Skeletal muscle tissue (tissue), 4 donors: ENCODE data around the gene UGT1A4. TPM values are rescaled to one million over a fixed set of nuclear protein-coding genes. Genes with fewer than 3 reads are reported as not detected.

Experiments
- H3K27ac ChIP-seq: one replicate; pipeline ENCODE4 v1.7.0; 2013; ENCODE audit warnings: mild to moderate bottlenecking, low read depth, low read length, inconsistent platforms
- H3K27me3 ChIP-seq, 3 donors: one replicate each; pipeline ENCODE4 v1.7.0; 2013; ENCODE audit warnings: low read length in 3 of 3; ENCODE audit not compliant: control insufficient read depth in 3 of 3, insufficient read depth in 3 of 3
- H3K36me3 ChIP-seq, 3 donors: one replicate each; pipeline ENCODE4 v1.7.0; 2013; ENCODE audit warnings: low read length in 3 of 3; ENCODE audit not compliant: control insufficient read depth in 3 of 3, insufficient read depth in 3 of 3
- H3K4me1 ChIP-seq, 3 donors: one replicate each; pipeline ENCODE4 v1.7.0; 2013; ENCODE audit warnings: low read length in 3 of 3, mild to moderate bottlenecking in 3 of 3; ENCODE audit not compliant: control insufficient read depth in 3 of 3, insufficient read depth in 3 of 3
- H3K4me3 ChIP-seq, 3 donors: one replicate each; pipeline ENCODE4 v1.7.0; 2013; ENCODE audit warnings: low read length in 3 of 3
- H3K9ac ChIP-seq, 3 donors: one replicate each; pipeline ENCODE4 v1.7.0; 2013; ENCODE audit warnings: low read length in 3 of 3, mild to moderate bottlenecking in 3 of 3, moderate library complexity in 2 of 3, low read depth in 1 of 3
- H3K9me3 ChIP-seq, 3 donors: one replicate each; pipeline ENCODE4 v1.7.0; 2013; ENCODE audit warnings: low read length in 3 of 3; ENCODE audit not compliant: control insufficient read depth in 3 of 3
- total RNA-seq: library from RNA; depleted of rRNA; stranded (reverse); fragments of >200 nt; gene quantifications from one replicate; pipeline ENCODE4 v1.2.3, GENCODE V29; 2014
- donor health status: Osteomylitis.

UGT1A4 gene
- not detected for total RNA-seq

GRCh38 chr2:233718552-233718951 lies at the start of gene UGT1A4:
Gene UGT1A4, plus strand, starts transcription at chr2:233718736. Its CDS starts 85 bp downstream, at chr2:233718821.
- Histone ChIP-seq H3K4me3 (no peak within 1 kb of the TSS), H3K9me3 (peaks cover 0 to 2% (median 0%) of the 10 kb centered on the region in 3 donors), H3K36me3 (no peaks in the 10 kb centered on the region), H3K27ac (no peak within 1 kb of the TSS), H3K4me1 (no peaks in the 10 kb centered on the region), H3K9ac (no peak within 1 kb of the TSS), H3K27me3 (peaks cover 0 to 12% (median 0%) of the 10 kb centered on the region in 3 donors)

- no peak within 1 kb of the TSS for H3K4me3 ChIP-seq
- H3K4me1 ChIP-seq = no peaks in the 10 kb centered on the region
These were observed 47.0 kb upstream of the UGT1A4 start, which contains the start of gene UGT1A9 for GRCh38 chr2:233671290-233672161. Gene UGT1A9, plus strand, starts transcription at chr2:233671898. Its CDS starts 37 bp downstream, at chr2:233671935.

GRCh38 chr2:233672886-233673285 lies 45.6 kb upstream of the UGT1A4 start:
- no peak overlapping the region for H3K9ac ChIP-seq
- no peaks in the 10 kb centered on the region for H3K9me3 ChIP-seq
- H3K4me3 ChIP-seq = no peak overlapping the region
- no peaks in the 10 kb centered on the region for H3K27me3 ChIP-seq
- no peaks in the 10 kb centered on the region for H3K4me1 ChIP-seq
- no peaks in the 10 kb centered on the region for H3K36me3 ChIP-seq
- no peak overlapping the region for H3K27ac ChIP-seq

More at GRCh38 chr2:233671290-233672161, 47.0 kb upstream of the UGT1A4 start, which contains the start of gene UGT1A9:
- Histone ChIP-seq H3K9me3 (no peaks in the 10 kb centered on the region), H3K27ac (no peak within 1 kb of the TSS), H3K27me3 (no peaks in the 10 kb centered on the region), H3K36me3 (no peaks in the 10 kb centered on the region), H3K9ac (no peak within 1 kb of the TSS)

- no peak overlapping the region for H3K27ac ChIP-seq
- H3K4me1 ChIP-seq = no peaks in the 10 kb centered on the region
- H3K9ac ChIP-seq = no peak overlapping the region
- no peaks in the 10 kb centered on the region for H3K9me3 ChIP-seq
- no peak overlapping the region for H3K4me3 ChIP-seq
- no peaks in the 10 kb centered on the region for H3K27me3 ChIP-seq
- no peaks in the 10 kb centered on the region for H3K36me3 ChIP-seq
These were observed 44.6 kb upstream of the UGT1A4 start for GRCh38 chr2:233673896-233674295.

GRCh38 chr2:233674314-233674713 lies 44.2 kb upstream of the UGT1A4 start:
- Histone ChIP-seq H3K27ac (no peak overlapping the region), H3K9ac (no peak overlapping the region), H3K27me3 (no peaks in the 10 kb centered on the region), H3K9me3 (no peaks in the 10 kb centered on the region), H3K4me1 (no peaks in the 10 kb centered on the region), H3K4me3 (no peak overlapping the region), H3K36me3 (no peaks in the 10 kb centered on the region)

- no peak overlapping the region for H3K4me3 ChIP-seq
- no peak overlapping the region for H3K9ac ChIP-seq
- H3K27ac ChIP-seq = no peak overlapping the region
- no peaks in the 10 kb centered on the region for H3K9me3 ChIP-seq
- no peaks in the 10 kb centered on the region for H3K27me3 ChIP-seq
- no peaks in the 10 kb centered on the region for H3K36me3 ChIP-seq
- no peaks in the 10 kb centered on the region for H3K4me1 ChIP-seq
These were observed 43.5 kb upstream of the UGT1A4 start for GRCh38 chr2:233674995-233675394.

GRCh38 chr2:233676046-233676445 lies 42.5 kb upstream of the UGT1A4 start:
- Histone ChIP-seq H3K36me3 (no peaks in the 10 kb centered on the region), H3K4me1 (no peaks in the 10 kb centered on the region), H3K27me3 (no peaks in the 10 kb centered on the region), H3K27ac (no peak overlapping the region), H3K4me3 (no peak overlapping the region), H3K9me3 (no peaks in the 10 kb centered on the region), H3K9ac (no peak overlapping the region)

GRCh38 chr2:233679196-233679595 lies 39.3 kb upstream of the UGT1A4 start:
- H3K36me3 ChIP-seq = no peaks in the 10 kb centered on the region
- H3K9me3 ChIP-seq = no peaks in the 10 kb centered on the region
- no peak overlapping the region for H3K27ac ChIP-seq
- H3K27me3 ChIP-seq = peaks cover 0 to 3% (median 0%) of the 10 kb centered on the region in 3 donors
- H3K9ac ChIP-seq = no peak overlapping the region
- H3K4me3 ChIP-seq = no peak overlapping the region
- H3K4me1 ChIP-seq = no peaks in the 10 kb centered on the region

GRCh38 chr2:233680361-233681045 lies 38.0 kb upstream of the UGT1A4 start:
- no peak overlapping the region for H3K9ac ChIP-seq
- H3K27ac ChIP-seq = no peak overlapping the region

More at GRCh38 chr2:233680361-233681045, 38.0 kb upstream of the UGT1A4 start:
- Histone ChIP-seq H3K36me3 (no peaks in the 10 kb centered on the region), H3K9me3 (no peaks in the 10 kb centered on the region), H3K4me1 (no peaks in the 10 kb centered on the region), H3K27me3 (peaks cover 0 to 3% (median 0%) of the 10 kb centered on the region in 3 donors), H3K4me3 (no peak overlapping the region)
